Activated naive CD8-positive, alpha-beta T cell (primary cell): ENCODE data around the gene LRP1B.

Experiments
- H3K27ac Mint-ChIP-seq: one replicate; pipeline ENCODE4 v1.8.0; 2021; ENCODE audit warnings: mixed read lengths
- H3K27me3 Mint-ChIP-seq: one replicate; pipeline ENCODE4 v1.8.0; 2021; ENCODE audit warnings: mixed read lengths
- H3K36me3 Mint-ChIP-seq: one replicate; pipeline ENCODE4 v1.8.0; 2021; ENCODE audit warnings: mixed read lengths
- H3K4me1 Mint-ChIP-seq: one replicate; pipeline ENCODE4 v1.8.0; 2021; ENCODE audit warnings: low read depth, mixed read lengths
- H3K4me3 Mint-ChIP-seq: one replicate; pipeline ENCODE4 v1.8.0; 2021; ENCODE audit warnings: mild to moderate bottlenecking, mixed read lengths
- H3K9me3 Mint-ChIP-seq: one replicate; pipeline ENCODE4 v1.8.0; 2021; ENCODE audit warnings: low read depth, mixed read lengths

The LRP1B gene

GRCh38 chr2:141508086-141508752, 622.6 kb downstream of the LRP1B start:
- Mint-ChIP-seq H3K4me1 (no peaks in the 10 kb centered on the region), H3K4me3 (no peak overlapping the region), H3K27me3 (no peaks in the 10 kb centered on the region), H3K27ac (no peak overlapping the region), H3K9me3 (no peaks in the 10 kb centered on the region), H3K36me3 (no peaks in the 10 kb centered on the region)

- H3K27ac Mint-ChIP-seq: no peak overlapping the region
- H3K9me3 Mint-ChIP-seq: no peaks in the 10 kb centered on the region
- no peak overlapping the region for H3K4me3 Mint-ChIP-seq
- H3K27me3 Mint-ChIP-seq: no peaks in the 10 kb centered on the region
- H3K36me3 Mint-ChIP-seq: no peaks in the 10 kb centered on the region
- H3K4me1 Mint-ChIP-seq: no peaks in the 10 kb centered on the region
These were observed 624.7 kb downstream of the LRP1B start for GRCh38 chr2:141506135-141506534.

DNA sequence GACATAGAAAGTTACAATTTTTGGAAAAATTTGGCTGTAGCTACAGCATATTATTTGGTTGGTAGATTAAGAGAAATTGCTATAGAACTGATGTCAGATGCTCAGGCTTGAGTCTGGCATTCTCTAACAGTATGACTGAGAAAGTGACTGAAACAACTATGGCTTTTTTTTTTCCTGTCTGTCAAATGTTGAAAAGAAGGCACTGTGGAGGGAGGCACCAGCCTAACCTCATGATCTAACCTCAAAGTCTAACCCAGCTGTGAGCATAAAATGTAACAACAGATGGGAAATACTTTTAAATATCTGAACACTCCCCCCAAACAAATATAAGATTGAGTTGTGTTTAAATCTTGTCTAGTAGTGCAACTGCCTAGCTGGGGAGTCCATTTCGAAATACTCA, 629.1 kb downstream of the LRP1B start:
- Mint-ChIP-seq H3K4me1 (no peaks in the 10 kb centered on the region), H3K27ac (no peak overlapping the region), H3K27me3 (no peaks in the 10 kb centered on the region), H3K9me3 (no peaks in the 10 kb centered on the region), H3K4me3 (no peak overlapping the region), H3K36me3 (no peaks in the 10 kb centered on the region)

GRCh38 chr2:141499123-141499522, 631.7 kb downstream of the LRP1B start:
- Mint-ChIP-seq H3K4me1 (no peaks in the 10 kb centered on the region), H3K9me3 (no peaks in the 10 kb centered on the region), H3K27me3 (no peaks in the 10 kb centered on the region), H3K36me3 (no peaks in the 10 kb centered on the region), H3K27ac (no peak overlapping the region), H3K4me3 (no peak overlapping the region)

DNA sequence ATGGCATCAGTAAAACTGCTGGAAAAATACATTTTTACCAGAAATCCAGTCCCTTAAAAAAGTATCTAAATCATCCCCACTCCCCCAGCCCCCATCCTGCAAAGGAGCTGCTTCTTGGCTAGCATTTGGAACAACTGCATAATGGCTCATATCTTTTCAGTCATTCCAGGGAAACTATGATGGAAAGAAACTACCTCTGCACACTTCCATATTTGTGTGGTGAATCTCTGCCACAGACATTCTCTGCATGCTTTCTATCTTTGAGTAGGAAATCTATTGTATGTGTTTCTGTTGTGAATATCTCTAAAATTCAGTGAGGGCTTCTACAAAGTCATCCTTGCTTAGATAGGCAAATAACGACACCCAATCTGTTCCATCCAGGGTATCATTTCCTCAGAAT, 632.3 kb downstream of the LRP1B start:
- no peaks in the 10 kb centered on the region for H3K36me3 Mint-ChIP-seq
- H3K9me3 Mint-ChIP-seq: no peaks in the 10 kb centered on the region
- no peak overlapping the region for H3K4me3 Mint-ChIP-seq
- no peaks in the 10 kb centered on the region for H3K27me3 Mint-ChIP-seq
- H3K4me1 Mint-ChIP-seq: no peaks in the 10 kb centered on the region
- H3K27ac Mint-ChIP-seq: no peak overlapping the region

- Mint-ChIP-seq H3K4me1 (no peaks in the 10 kb centered on the region), H3K27ac (no peak overlapping the region)
These were observed 633.5 kb downstream of the LRP1B start for GRCh38 chr2:141497272-141497671.

DNA sequence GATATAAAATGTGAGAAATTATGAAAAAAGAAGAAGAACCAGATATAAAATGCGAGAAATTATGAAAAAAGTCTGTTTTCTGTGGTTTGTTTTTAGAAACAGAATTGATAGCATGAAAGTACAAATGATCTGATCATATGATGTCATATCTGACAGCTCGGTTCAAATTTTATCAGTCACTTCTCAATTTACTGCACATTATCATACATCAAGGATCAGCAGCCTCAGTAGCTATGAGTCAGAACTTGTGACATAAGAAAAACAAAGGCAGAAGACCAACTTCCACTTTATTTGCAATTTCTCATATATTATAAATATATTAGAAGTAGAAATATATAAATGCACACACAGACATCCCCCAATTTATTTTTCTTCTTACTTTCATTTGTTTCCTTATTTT, 634.0 kb downstream of the LRP1B start:
- Mint-ChIP-seq H3K27ac (no peak overlapping the region), H3K36me3 (no peaks in the 10 kb centered on the region), H3K4me3 (no peak overlapping the region), H3K9me3 (no peaks in the 10 kb centered on the region), H3K4me1 (no peaks in the 10 kb centered on the region), H3K27me3 (no peaks in the 10 kb centered on the region)

More at GRCh38 chr2:141497272-141497671, 633.5 kb downstream of the LRP1B start:
- Mint-ChIP-seq H3K36me3 (no peaks in the 10 kb centered on the region), H3K9me3 (no peaks in the 10 kb centered on the region), H3K27me3 (no peaks in the 10 kb centered on the region), H3K4me3 (no peak overlapping the region)

DNA sequence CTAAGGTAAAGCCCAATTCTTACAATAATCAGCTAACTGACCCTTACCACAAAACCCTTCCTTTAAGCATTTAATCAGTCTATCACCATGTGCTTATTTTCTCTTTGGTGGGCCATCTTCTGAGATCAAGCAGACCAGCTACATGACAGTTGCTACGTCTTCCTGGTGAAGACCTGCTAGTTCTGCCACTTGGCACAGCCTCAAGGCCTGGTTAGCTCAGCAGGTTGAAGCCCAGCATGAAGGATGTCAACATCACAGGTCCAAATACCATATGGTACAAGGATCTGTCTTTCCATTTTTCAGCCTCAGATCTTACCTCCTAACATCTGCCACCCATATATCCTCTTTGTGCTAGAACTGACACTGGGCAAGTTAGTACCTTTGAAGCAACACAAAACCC, 636.9 kb downstream of the LRP1B start:
- H3K9me3 Mint-ChIP-seq: no peaks in the 10 kb centered on the region
- H3K36me3 Mint-ChIP-seq: no peaks in the 10 kb centered on the region
- H3K27ac Mint-ChIP-seq: no peak overlapping the region
- H3K4me3 Mint-ChIP-seq: no peak overlapping the region
- H3K27me3 Mint-ChIP-seq: no peaks in the 10 kb centered on the region
- no peaks in the 10 kb centered on the region for H3K4me1 Mint-ChIP-seq

DNA sequence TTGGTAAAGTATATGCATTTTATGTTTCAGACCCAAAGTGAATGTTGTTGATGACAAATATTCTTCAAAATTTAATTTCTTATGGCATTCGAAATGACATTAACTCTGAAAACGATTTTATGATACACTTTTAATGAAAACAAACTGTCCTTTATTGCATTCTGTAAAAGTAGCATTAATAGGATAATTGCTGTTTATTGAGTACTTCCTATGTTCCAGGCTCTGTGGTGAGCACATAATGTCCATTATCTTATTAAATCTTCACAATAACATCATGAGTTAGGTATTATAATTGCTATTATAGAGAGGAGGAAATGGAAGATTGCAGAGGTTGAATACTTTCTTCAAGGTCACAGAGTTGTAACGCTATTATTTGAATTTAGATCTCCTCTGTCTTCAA, 638.0 kb downstream of the LRP1B start:
- H3K4me1 Mint-ChIP-seq: no peaks in the 10 kb centered on the region
- no peaks in the 10 kb centered on the region for H3K27me3 Mint-ChIP-seq
- H3K36me3 Mint-ChIP-seq: no peaks in the 10 kb centered on the region
- H3K27ac Mint-ChIP-seq: no peak overlapping the region
- no peaks in the 10 kb centered on the region for H3K9me3 Mint-ChIP-seq
- no peak overlapping the region for H3K4me3 Mint-ChIP-seq

- H3K4me1 Mint-ChIP-seq: no peaks in the 10 kb centered on the region
- H3K27ac Mint-ChIP-seq: no peak overlapping the region
- no peaks in the 10 kb centered on the region for H3K9me3 Mint-ChIP-seq
- H3K27me3 Mint-ChIP-seq: no peaks in the 10 kb centered on the region
- no peaks in the 10 kb centered on the region for H3K36me3 Mint-ChIP-seq
- no peak overlapping the region for H3K4me3 Mint-ChIP-seq
These were observed 639.9 kb downstream of the LRP1B start for GRCh38 chr2:141490886-141491285.

DNA sequence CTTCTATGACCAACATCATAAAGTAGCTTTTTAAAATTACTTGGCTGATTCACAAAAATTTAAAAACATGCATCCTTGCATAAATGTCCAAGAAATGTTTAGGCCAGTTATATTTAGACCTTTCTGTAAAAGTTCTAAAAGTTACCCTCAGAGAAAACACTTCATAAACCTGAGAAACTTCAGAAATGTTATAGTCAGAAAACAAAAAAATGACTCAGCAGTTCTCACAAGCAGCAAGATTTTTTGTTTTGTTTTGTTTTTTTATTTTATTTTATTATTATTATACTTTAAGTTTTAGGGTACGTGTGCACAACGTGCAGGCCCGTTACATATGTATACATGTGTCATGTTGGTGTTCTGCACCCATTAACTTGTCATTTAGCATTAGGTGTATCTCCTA, 648.1 kb downstream of the LRP1B start:
- no peak overlapping the region for H3K27ac Mint-ChIP-seq
- H3K9me3 Mint-ChIP-seq: no peaks in the 10 kb centered on the region
- no peak overlapping the region for H3K4me3 Mint-ChIP-seq
- H3K27me3 Mint-ChIP-seq: no peaks in the 10 kb centered on the region
- no peaks in the 10 kb centered on the region for H3K4me1 Mint-ChIP-seq
- no peaks in the 10 kb centered on the region for H3K36me3 Mint-ChIP-seq

GRCh38 chr2:141475801-141476200, 655.0 kb downstream of the LRP1B start:
- H3K27me3 Mint-ChIP-seq: no peaks in the 10 kb centered on the region
- H3K27ac Mint-ChIP-seq: no peak overlapping the region
- H3K4me1 Mint-ChIP-seq: no peaks in the 10 kb centered on the region
- no peaks in the 10 kb centered on the region for H3K9me3 Mint-ChIP-seq
- no peak overlapping the region for H3K4me3 Mint-ChIP-seq
- H3K36me3 Mint-ChIP-seq: no peaks in the 10 kb centered on the region

- Mint-ChIP-seq H3K36me3 (no peaks in the 10 kb centered on the region), H3K4me1 (no peaks in the 10 kb centered on the region), H3K27me3 (no peaks in the 10 kb centered on the region), H3K27ac (no peak overlapping the region), H3K4me3 (no peak overlapping the region), H3K9me3 (peaks cover 6% of the 10 kb centered on the region)
These were observed 662.1 kb downstream of the LRP1B start for GRCh38 chr2:141468761-141469160.

GRCh38 chr2:141467331-141467730, 663.5 kb downstream of the LRP1B start:
- Mint-ChIP-seq H3K27ac (no peak overlapping the region), H3K9me3 (peaks cover 6% of the 10 kb centered on the region), H3K4me3 (no peak overlapping the region), H3K36me3 (no peaks in the 10 kb centered on the region), H3K4me1 (no peaks in the 10 kb centered on the region), H3K27me3 (no peaks in the 10 kb centered on the region)

DNA sequence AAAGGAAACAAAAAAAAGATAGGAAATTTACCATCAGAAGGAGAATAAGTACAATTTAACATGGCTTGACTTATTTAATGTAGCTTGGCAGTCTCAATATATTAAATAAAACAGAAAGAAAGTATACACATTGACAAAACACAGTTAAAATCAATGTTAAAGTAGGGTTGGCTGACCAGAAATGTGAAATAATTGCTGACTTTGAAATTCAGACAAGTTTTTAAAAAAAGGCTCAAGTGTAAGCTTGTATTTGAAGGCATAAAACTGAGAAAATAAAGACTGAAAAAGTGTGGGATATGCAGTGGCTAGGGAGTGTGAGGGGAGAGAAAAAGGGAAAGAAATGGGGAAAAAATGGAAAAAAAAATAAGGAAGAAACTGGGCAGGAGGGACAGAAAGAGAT, 665.8 kb downstream of the LRP1B start:
- Mint-ChIP-seq H3K4me3 (no peak overlapping the region), H3K36me3 (no peaks in the 10 kb centered on the region), H3K9me3 (peaks cover 7% of the 10 kb centered on the region), H3K4me1 (no peaks in the 10 kb centered on the region), H3K27me3 (no peaks in the 10 kb centered on the region), H3K27ac (no peak overlapping the region)

GRCh38 chr2:141458351-141458750, 672.5 kb downstream of the LRP1B start:
- no peak overlapping the region for H3K4me3 Mint-ChIP-seq
- H3K4me1 Mint-ChIP-seq: no peaks in the 10 kb centered on the region
- H3K27me3 Mint-ChIP-seq: no peaks in the 10 kb centered on the region
- peaks cover 11% of the 10 kb centered on the region for H3K9me3 Mint-ChIP-seq
- H3K27ac Mint-ChIP-seq: no peak overlapping the region
- H3K36me3 Mint-ChIP-seq: no peaks in the 10 kb centered on the region
